Endodermal cell (in vitro differentiated cells): ENCODE results near the gene ZMIZ1. TPM values are rescaled to one million over a fixed set of nuclear protein-coding genes. Genes with fewer than 3 reads are reported as not detected.

Experiments
- DNase-seq: peaks from one replicate; pipeline ENCODE4 v3.0.0-alpha.2; 2017
- H3K27ac ChIP-seq: 2 replicates; pipeline ENCODE4 v1.5.1; 2013; ENCODE audit warnings: mild to moderate bottlenecking, low read depth, low read length, moderate library complexity
- H3K27me3 ChIP-seq: 2 replicates; pipeline ENCODE4 v1.6.1; 2013; ENCODE audit warnings: mild to moderate bottlenecking, low read length, moderate library complexity; ENCODE audit not compliant: insufficient read depth, control insufficient read depth, poor library complexity, severe bottlenecking
- H3K36me3 ChIP-seq: 2 replicates; pipeline ENCODE4 v1.7.0; 2013; ENCODE audit warnings: mild to moderate bottlenecking, low read length, moderate library complexity; ENCODE audit not compliant: control insufficient read depth, insufficient read depth
- H3K4me1 ChIP-seq: one replicate; pipeline ENCODE4 v1.7.0; 2013; ENCODE audit warnings: low read length; ENCODE audit not compliant: control insufficient read depth, insufficient read depth
- H3K4me3 ChIP-seq: 2 replicates; pipeline ENCODE4 v1.5.1; 2013; ENCODE audit warnings: mild to moderate bottlenecking, low read length, moderate library complexity
- H3K9ac ChIP-seq: 2 replicates; pipeline ENCODE4 v1.6.1; 2013; ENCODE audit warnings: mild to moderate bottlenecking, low read length, moderate library complexity; ENCODE audit not compliant: poor library complexity, severe bottlenecking; ENCODE audit errors: extremely low read depth
- H3K9me3 ChIP-seq: 2 replicates; pipeline ENCODE4 v1.6.1; 2013; ENCODE audit warnings: mild to moderate bottlenecking, low read length, moderate library complexity; ENCODE audit not compliant: control insufficient read depth
- H3K27ac Mint-ChIP-seq: 2 replicates; pipeline ENCODE4 v1.8.0; 2020; ENCODE audit warnings: mixed read lengths
- H3K27me3 Mint-ChIP-seq: 2 replicates; pipeline ENCODE4 v1.8.0; 2021; ENCODE audit warnings: mild to moderate bottlenecking, mixed read lengths; ENCODE audit not compliant: insufficient read depth
- H3K36me3 Mint-ChIP-seq: 2 replicates; pipeline ENCODE4 v1.8.0; 2020; ENCODE audit warnings: low read depth, mixed read lengths
- H3K4me1 Mint-ChIP-seq: 2 replicates; pipeline ENCODE4 v1.8.0; 2020; ENCODE audit warnings: mixed read lengths
- H3K4me3 Mint-ChIP-seq: 2 replicates; pipeline ENCODE4 v1.8.0; 2020; ENCODE audit warnings: mild to moderate bottlenecking, moderate library complexity, mixed read lengths
- H3K9me3 Mint-ChIP-seq: 2 replicates; pipeline ENCODE4 v1.8.0; 2020; ENCODE audit warnings: mild to moderate bottlenecking, mixed read lengths
- WGBS, 2 experiments: methylation state at CpG; one replicate each; pipeline versions ENCODE4 v1.1.5 to v1.1.7; 2013; ENCODE audit warnings: missing lambda C conversion rate in 2 of 2, mixed read lengths in 1 of 2; ENCODE audit not compliant: insufficient coverage in 1 of 2, insufficient read length in 1 of 2; 5-methylcytosine and 5-hydroxymethylcytosine counted together
- total RNA-seq, 2 donors: library from RNA; stranded (reverse); fragmentation: NEBNext Ultra II Directional in 1 of 2; extraction: Animal tissue kit (Norgen Biotek cat#: 25700) in 1 of 2; gene quantifications; 2 replicates in 1 of 2; 3 replicates in 1 of 2; pipeline ENCODE4 v1.2.1, GENCODE V29; 2021
- TF ChIP-seq, protein P1 (sequence below): fragments of 200-600 bp; sonication (generic); conservative IDR thresholded peaks from 2 replicates; pipeline ENCODE4 v1.5.0; 2021; ENCODE audit warnings: antibody characterized with exemption, mild to moderate bottlenecking

ZMIZ1 gene
- total RNA-seq, 2 donors from 2014 or later, result 65.3 to 67.5 TPM

DNA sequence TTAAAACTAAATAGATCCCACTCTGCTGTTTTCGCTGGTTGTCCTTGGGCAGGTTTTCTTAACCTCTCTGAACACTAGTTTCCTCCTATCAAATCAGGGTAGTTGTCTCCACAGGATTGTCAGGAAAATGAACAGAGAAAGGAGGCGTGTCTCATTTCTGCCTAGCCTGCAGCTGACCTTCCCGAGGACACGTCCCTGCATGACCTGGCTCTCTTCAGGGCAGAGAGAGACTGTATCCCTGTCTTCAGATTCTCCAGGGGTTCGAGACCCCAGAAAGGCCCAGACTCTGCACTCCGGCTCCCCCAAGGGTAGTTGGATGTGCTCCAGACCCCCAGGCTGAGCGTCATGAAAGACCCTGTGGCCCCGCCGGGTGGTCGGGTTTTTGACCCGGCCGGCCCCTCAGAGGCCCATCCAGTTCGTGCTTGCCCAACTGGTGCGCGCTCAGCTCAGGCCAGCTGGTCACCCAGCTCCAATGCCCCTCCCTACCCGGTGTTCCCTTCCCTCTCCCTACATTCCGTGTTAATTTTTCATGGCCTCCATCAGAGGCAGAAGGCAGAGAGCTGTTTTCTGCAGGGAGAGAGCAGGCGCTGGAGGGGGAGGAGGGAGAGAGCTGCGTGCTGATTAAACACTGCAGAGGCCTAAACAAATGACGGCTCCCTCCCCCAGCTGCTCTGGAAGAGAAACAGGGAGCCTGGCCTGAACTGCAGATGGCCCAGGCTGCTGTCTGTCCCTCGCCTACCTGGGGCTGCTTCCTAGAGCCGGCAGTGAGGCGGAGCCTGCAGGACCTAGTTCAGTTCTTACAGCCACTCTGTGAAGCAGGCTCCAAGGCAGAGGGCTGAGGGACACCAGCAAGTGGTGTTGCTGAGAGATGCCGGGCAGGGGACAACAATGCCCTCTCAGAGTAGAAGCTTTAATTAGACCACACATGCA lies 192.3 kb downstream of the ZMIZ1 start:
- H3K36me3 Mint-ChIP-seq, result peaks cover 26% of the 10 kb centered on the region
- peaks cover 34% of the 10 kb centered on the region for H3K4me1 Mint-ChIP-seq
- H3K27me3 Mint-ChIP-seq, result no peaks in the 10 kb centered on the region
- H3K27ac Mint-ChIP-seq, result peak overlapping the region; percentile 74
- no peaks in the 10 kb centered on the region for H3K9me3 Mint-ChIP-seq
- H3K4me3 Mint-ChIP-seq, result no peak overlapping the region
- H3K4me1 ChIP-seq, result peaks cover 20% of the 10 kb centered on the region
- DNase-seq, result peak; percentile 77
- H3K36me3 ChIP-seq, result peaks cover 21% of the 10 kb centered on the region
- H3K4me3 ChIP-seq, result no peak overlapping the region
- no peaks in the 10 kb centered on the region for H3K27me3 ChIP-seq
- no peak overlapping the region for H3K9ac ChIP-seq
- TF ChIP-seq, protein P1, sequence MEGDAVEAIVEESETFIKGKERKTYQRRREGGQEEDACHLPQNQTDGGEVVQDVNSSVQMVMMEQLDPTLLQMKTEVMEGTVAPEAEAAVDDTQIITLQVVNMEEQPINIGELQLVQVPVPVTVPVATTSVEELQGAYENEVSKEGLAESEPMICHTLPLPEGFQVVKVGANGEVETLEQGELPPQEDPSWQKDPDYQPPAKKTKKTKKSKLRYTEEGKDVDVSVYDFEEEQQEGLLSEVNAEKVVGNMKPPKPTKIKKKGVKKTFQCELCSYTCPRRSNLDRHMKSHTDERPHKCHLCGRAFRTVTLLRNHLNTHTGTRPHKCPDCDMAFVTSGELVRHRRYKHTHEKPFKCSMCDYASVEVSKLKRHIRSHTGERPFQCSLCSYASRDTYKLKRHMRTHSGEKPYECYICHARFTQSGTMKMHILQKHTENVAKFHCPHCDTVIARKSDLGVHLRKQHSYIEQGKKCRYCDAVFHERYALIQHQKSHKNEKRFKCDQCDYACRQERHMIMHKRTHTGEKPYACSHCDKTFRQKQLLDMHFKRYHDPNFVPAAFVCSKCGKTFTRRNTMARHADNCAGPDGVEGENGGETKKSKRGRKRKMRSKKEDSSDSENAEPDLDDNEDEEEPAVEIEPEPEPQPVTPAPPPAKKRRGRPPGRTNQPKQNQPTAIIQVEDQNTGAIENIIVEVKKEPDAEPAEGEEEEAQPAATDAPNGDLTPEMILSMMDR, result no peak
- WGBS, 2 experiments, result 62 to 63% methylated on average over 20 to 24 of the region's 24 CpGs
- no peaks in the 10 kb centered on the region for H3K9me3 ChIP-seq
- H3K27ac ChIP-seq, result peak overlapping the region; percentile 68

DNA sequence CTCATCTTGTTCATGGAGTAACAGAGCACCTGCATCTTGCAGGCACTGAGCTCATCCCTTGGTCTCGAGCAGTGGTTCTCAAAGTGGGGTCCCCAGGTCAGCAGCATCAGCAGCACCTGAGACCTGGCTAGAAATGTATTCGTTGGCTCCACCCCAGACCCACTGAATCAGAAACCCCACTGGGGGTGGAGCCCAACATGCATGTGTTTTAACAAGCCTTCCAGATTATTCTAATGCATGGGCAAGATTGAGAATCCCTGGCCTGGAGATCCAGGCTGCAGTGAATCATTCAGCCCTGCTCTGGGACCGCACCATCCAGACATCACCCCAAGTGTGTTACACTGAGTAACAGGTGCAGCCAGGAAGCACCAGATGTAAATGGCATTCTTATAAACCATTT lies 193.4 kb downstream of the ZMIZ1 start:
- no peaks in the 10 kb centered on the region for H3K27me3 ChIP-seq
- no peak for DNase-seq
- H3K4me1 ChIP-seq, result peaks cover 20% of the 10 kb centered on the region
- H3K27me3 Mint-ChIP-seq, result no peaks in the 10 kb centered on the region
- no peak overlapping the region for H3K27ac ChIP-seq
- H3K9ac ChIP-seq, result no peak overlapping the region
- H3K4me3 ChIP-seq, result no peak overlapping the region
- H3K4me3 Mint-ChIP-seq, result no peak overlapping the region
- H3K36me3 ChIP-seq, result peaks cover 25% of the 10 kb centered on the region
- TF ChIP-seq, protein P1, result no peak
- 92 to 93% methylated on average over 2 to 3 of the region's 3 CpGs for WGBS, 2 experiments
- H3K36me3 Mint-ChIP-seq, result peaks cover 22% of the 10 kb centered on the region
- no peaks in the 10 kb centered on the region for H3K9me3 Mint-ChIP-seq
- H3K27ac Mint-ChIP-seq, result no peak overlapping the region
- H3K4me1 Mint-ChIP-seq, result peaks cover 34% of the 10 kb centered on the region
- no peaks in the 10 kb centered on the region for H3K9me3 ChIP-seq

DNA sequence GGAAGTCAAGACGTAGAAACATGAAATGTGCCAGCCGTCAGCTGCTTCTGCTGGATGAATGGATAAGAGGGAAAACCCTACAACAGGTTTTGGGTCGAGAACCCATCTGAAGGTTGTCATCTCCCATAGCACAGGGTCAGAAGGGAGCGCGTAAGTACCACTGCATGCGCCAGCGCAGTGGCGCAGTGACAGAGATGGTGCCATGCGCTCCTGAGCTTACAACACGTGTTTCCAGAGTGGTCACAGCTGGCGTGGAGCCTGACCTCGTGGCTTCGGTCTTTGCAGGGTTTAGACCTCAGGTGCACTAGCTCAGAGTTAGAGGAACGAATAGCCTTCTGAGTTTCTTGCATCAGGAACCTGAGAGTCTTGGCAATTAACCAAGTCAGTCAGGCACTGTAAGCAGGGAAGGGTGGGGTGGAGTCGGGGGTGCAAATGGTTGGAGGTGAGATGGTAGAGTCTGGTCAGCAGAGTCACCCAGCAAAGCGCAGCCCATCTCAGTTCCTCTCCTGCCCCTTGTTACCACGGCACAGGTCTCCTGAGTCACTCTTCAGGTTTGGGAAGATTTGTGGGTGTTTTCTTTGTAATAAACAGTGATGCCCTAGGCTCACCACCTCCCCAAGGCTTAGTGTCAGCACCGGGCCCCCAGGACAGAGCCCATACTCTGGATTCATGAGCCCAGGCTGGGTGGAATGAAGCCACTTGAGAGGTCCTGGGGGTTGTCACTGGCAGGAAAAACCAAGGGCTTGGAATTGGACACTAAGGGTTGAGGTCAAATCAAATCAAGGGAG lies 194.4 kb downstream of the ZMIZ1 start:
- peaks cover 34% of the 10 kb centered on the region for H3K4me1 Mint-ChIP-seq
- H3K4me3 Mint-ChIP-seq, result no peak overlapping the region
- H3K27me3 Mint-ChIP-seq, result no peaks in the 10 kb centered on the region
- H3K9me3 Mint-ChIP-seq, result no peaks in the 10 kb centered on the region
- H3K27ac ChIP-seq, result no peak overlapping the region
- H3K27me3 ChIP-seq, result no peaks in the 10 kb centered on the region
- H3K36me3 Mint-ChIP-seq, result peaks cover 16% of the 10 kb centered on the region
- no peaks in the 10 kb centered on the region for H3K9me3 ChIP-seq
- H3K27ac Mint-ChIP-seq, result no peak overlapping the region
- H3K4me1 ChIP-seq, result peaks cover 20% of the 10 kb centered on the region
- H3K36me3 ChIP-seq, result peaks cover 29% of the 10 kb centered on the region
- H3K9ac ChIP-seq, result no peak overlapping the region
- TF ChIP-seq, protein P1, result no peak
- no peak overlapping the region for H3K4me3 ChIP-seq
- WGBS, 2 experiments, result 88 to 96% methylated on average over 16 to 17 of the region's 18 CpGs
- no peak for DNase-seq
